Hepatocyte (in vitro differentiated cells): ENCODE data around the gene WASL.

Experiments
- CTCF ChIP-seq: fragments of 200-600 bp; sonication (generic); IDR thresholded peaks from 2 replicates; pipeline ENCODE4 v1.5.1; 2016; ENCODE audit warnings: antibody characterized with exemption, mild to moderate bottlenecking; ENCODE audit not compliant: poor library complexity
- EZH2 ChIP-seq: fragments of 200-600 bp; sonication (generic); IDR thresholded peaks from 2 replicates; pipeline ENCODE4 v1.6.1; 2016; ENCODE audit warnings: antibody characterized with exemption, mild to moderate bottlenecking, borderline replicate concordance
- EZH2phosphoT487 ChIP-seq: fragments of 200-600 bp; sonication (generic); IDR thresholded peaks from one replicate; pipeline ENCODE4 v1.6.1; 2018; ENCODE audit warnings: antibody characterized with exemption, mild to moderate bottlenecking, low read depth, moderate library complexity; ENCODE audit not compliant: unreplicated experiment, severe bottlenecking

GRCh38 chr7:123656544-123657303, 92.1 kb downstream of the WASL start:
- TF ChIP-seq CTCF (no peak), EZH2phosphoT487 (no peak), EZH2 (no peak)
